WERI-Rb-1 (cell line): ENCODE data around the gene PRKAG2.

Experiments used
- DNase-seq: peaks from one replicate; pipeline ENCODE4 v3.0.0-alpha.2; 2020
- H3K27ac ChIP-seq: fragments of 250-450 bp; sonication (Bioruptor Pico); 2 replicates; pipeline ENCODE4 v1.5.1; 2020; ENCODE audit warnings: mild to moderate bottlenecking, moderate library complexity
- H3K27me3 ChIP-seq: fragments of 250-450 bp; sonication (Bioruptor Pico); 2 replicates; pipeline ENCODE4 v1.5.1; 2021; ENCODE audit warnings: mild to moderate bottlenecking, low read depth, moderate library complexity; ENCODE audit not compliant: insufficient read depth, severe bottlenecking
- H3K36me3 ChIP-seq: fragments of 250-450 bp; sonication (Bioruptor Pico); 2 replicates; pipeline ENCODE4 v1.5.1; 2020; ENCODE audit warnings: mild to moderate bottlenecking, moderate library complexity
- H3K4me3 ChIP-seq: 2 replicates; pipeline ENCODE4 v1.5.1; 2011; ENCODE audit warnings: low read depth, mild to moderate bottlenecking, control low read depth, low read length
- H3K9me3 ChIP-seq: fragments of 250-450 bp; sonication (Bioruptor Pico); 2 replicates; pipeline ENCODE4 v1.5.1; 2021; ENCODE audit warnings: mild to moderate bottlenecking, moderate library complexity; ENCODE audit not compliant: severe bottlenecking
- CTCF ChIP-seq: IDR thresholded peaks from 2 replicates; pipeline ENCODE4 v1.5.1; 2011; ENCODE audit warnings: low read depth, mild to moderate bottlenecking, control low read depth, inconsistent platforms, low read length

The PRKAG2 gene

GRCh38 chr7:151600331-151600730 lies 276.6 kb downstream of the PRKAG2 start:
- Histone ChIP-seq H3K27me3 (no peaks in the 10 kb centered on the region), H3K36me3 (no peaks in the 10 kb centered on the region), H3K4me3 (no peak overlapping the region), H3K9me3 (no peaks in the 10 kb centered on the region), H3K27ac (no peak overlapping the region)
- TF ChIP-seq CTCF: no peak
- no peak for DNase-seq

GRCh38 chr7:151599401-151600227 lies 277.3 kb downstream of the PRKAG2 start:
- Histone ChIP-seq H3K27me3 (no peaks in the 10 kb centered on the region), H3K27ac (no peak overlapping the region), H3K4me3 (no peak overlapping the region), H3K9me3 (no peaks in the 10 kb centered on the region), H3K36me3 (no peaks in the 10 kb centered on the region)
- DNase-seq: no peak
- TF ChIP-seq CTCF: no peak

GRCh38 chr7:151597541-151598444 lies 279.1 kb downstream of the PRKAG2 start:
- Histone ChIP-seq H3K9me3 (no peaks in the 10 kb centered on the region), H3K4me3 (no peak overlapping the region), H3K36me3 (no peaks in the 10 kb centered on the region), H3K27ac (no peak overlapping the region), H3K27me3 (no peaks in the 10 kb centered on the region)
- DNase-seq: no peak
- no peak for TF ChIP-seq CTCF

GRCh38 chr7:151595702-151596350 lies 281.1 kb downstream of the PRKAG2 start:
- no peak overlapping the region for H3K4me3 ChIP-seq
- no peaks in the 10 kb centered on the region for H3K36me3 ChIP-seq
- no peak for TF ChIP-seq CTCF
- no peak overlapping the region for H3K27ac ChIP-seq
- no peaks in the 10 kb centered on the region for H3K27me3 ChIP-seq
- DNase-seq: no peak
- no peaks in the 10 kb centered on the region for H3K9me3 ChIP-seq

GRCh38 chr7:151592868-151593486 lies 283.9 kb downstream of the PRKAG2 start:
- Histone ChIP-seq H3K27me3 (no peaks in the 10 kb centered on the region), H3K36me3 (no peaks in the 10 kb centered on the region), H3K27ac (no peak overlapping the region), H3K4me3 (no peak overlapping the region), H3K9me3 (no peaks in the 10 kb centered on the region)
- DNase-seq: no peak
- TF ChIP-seq CTCF: no peak
